ENCODE measurements around the gene ARIH1.
"Not testable (repeated sequence)": the region's sequence is repeated elsewhere in the genome, so short reads cannot be mapped to it uniquely, and the experiment has no call there.

ARIH1 gene

GRCh38 chr15:72614810-72615532, 140.8 kb downstream of the ARIH1 start:
- no peak overlapping the region for H3K4me3 Mint-ChIP-seq
- no peaks in the 10 kb centered on the region for H3K9me3 Mint-ChIP-seq
- H3K36me3 Mint-ChIP-seq: no peaks in the 10 kb centered on the region
- H3K27ac Mint-ChIP-seq: no peak overlapping the region
- CTCF ChIA-PET: no interaction called here
- peaks cover 10% of the 10 kb centered on the region for H3K4me1 Mint-ChIP-seq
- no peak for DNase-seq
- H3K27me3 Mint-ChIP-seq: peaks cover 4% of the 10 kb centered on the region

GRCh38 chr15:72615533-72616233, 141.6 kb downstream of the ARIH1 start:
- not testable (repeated sequence) for H3K9me3 Mint-ChIP-seq, H3K4me3 Mint-ChIP-seq, H3K27ac Mint-ChIP-seq

GRCh38 chr15:72616491-72617210, 142.5 kb downstream of the ARIH1 start:
- Mint-ChIP-seq H3K4me1 (peaks cover 10% of the 10 kb centered on the region), H3K9me3 (no peaks in the 10 kb centered on the region), H3K36me3 (no peaks in the 10 kb centered on the region), H3K27ac (no peak overlapping the region), H3K4me3 (no peak overlapping the region), H3K27me3 (peaks cover 4% of the 10 kb centered on the region)
- CTCF ChIA-PET: interaction anchor here (0.6 to 2.0 kb wide), 2 partner anchors 16 to 18 kb away, joined by 5 to 6 read pairs; no protein-coding TSS in a partner anchor
- DNase-seq: no peak

More at GRCh38 chr15:72615533-72616233, 141.6 kb downstream of the ARIH1 start:
- H3K36me3 Mint-ChIP-seq, H3K4me1 Mint-ChIP-seq, H3K27me3 Mint-ChIP-seq, CTCF ChIA-PET: not testable (repeated sequence)
- DNase-seq: peak; percentile 60

GRCh38 chr15:72623854-72624253, 149.7 kb downstream of the ARIH1 start:
- H3K4me3 Mint-ChIP-seq, H3K27me3 Mint-ChIP-seq, H3K4me1 Mint-ChIP-seq, DNase-seq, H3K27ac Mint-ChIP-seq, H3K36me3 Mint-ChIP-seq, H3K9me3 Mint-ChIP-seq: not testable (repeated sequence)
- CTCF ChIA-PET: interaction anchor here (0.9 kb wide), 1 partner anchor 24 kb away, joined by 3 read pairs; no protein-coding TSS in a partner anchor

DNA sequence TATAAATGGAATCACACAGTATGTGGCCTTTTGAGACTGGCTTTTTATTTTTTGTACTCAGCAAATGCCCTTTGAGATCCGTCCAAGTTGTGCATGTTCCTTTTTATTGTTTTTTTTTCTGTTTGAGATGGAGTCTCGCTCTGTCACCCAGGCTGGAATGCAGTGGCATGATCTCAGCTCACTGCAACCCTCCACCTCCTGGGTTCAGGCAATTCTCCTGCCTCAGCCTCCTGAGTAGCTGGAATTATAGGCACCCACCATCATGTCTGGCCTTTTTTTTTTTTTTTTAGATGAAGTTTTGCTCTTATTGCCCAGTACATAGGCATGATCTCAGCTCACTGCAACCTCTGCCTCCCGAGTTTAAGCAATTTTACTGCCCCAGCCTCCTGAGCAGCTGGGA, 152.0 kb downstream of the ARIH1 start:
- DNase-seq, H3K36me3 Mint-ChIP-seq, H3K27ac Mint-ChIP-seq: not testable (repeated sequence)

DNA sequence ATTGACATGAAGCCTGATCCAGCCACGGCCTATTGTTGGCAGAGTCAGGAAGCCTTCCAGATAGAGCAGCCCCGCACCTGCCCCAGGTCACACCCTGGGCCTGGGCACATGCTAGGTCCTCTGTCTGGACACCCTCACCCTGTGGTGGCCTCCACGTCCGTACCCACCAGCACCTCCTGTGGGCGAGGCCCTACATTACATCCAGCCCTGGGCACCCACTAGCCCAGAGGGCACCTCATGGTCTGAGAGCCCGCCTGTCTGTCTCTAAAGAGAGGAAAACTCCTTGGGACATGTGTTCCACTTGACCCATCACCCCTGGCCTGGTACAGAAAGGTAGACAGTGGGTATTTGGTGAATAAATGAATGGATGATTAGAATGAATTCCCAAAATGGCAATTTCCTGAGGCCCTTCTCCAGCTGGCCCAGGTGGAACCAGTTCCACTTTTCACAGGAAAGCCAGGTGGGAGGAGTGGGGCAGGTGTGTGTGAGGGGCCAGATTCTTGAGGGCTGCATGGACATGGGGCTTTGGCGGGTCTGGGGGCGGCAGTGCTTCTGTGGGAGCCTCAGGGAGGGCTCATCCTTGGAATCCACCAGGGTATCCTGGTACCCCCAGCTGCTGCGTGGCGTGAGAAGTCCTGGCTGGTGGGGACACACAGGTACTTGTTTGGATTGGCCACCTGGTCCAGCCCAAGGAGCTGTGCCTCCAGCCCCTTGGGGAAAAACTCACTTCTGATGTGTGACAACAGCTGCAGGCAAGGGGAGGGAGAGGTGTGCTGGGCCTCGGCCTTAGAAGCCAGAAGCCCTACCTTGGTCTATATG, 154.3 kb downstream of the ARIH1 start:
- H3K27me3 Mint-ChIP-seq, H3K27ac Mint-ChIP-seq, H3K9me3 Mint-ChIP-seq, H3K36me3 Mint-ChIP-seq, CTCF ChIA-PET, H3K4me3 Mint-ChIP-seq, H3K4me1 Mint-ChIP-seq: not testable (repeated sequence)
- DNase-seq: peak; percentile 38

More for the DNA sequence above, 152.0 kb downstream of the ARIH1 start:
- H3K9me3 Mint-ChIP-seq, CTCF ChIA-PET, H3K4me3 Mint-ChIP-seq, H3K4me1 Mint-ChIP-seq, H3K27me3 Mint-ChIP-seq: not testable (repeated sequence)

GRCh38 chr15:72629068-72629570, 155.0 kb downstream of the ARIH1 start:
- not testable (repeated sequence) for H3K4me1 Mint-ChIP-seq, H3K27me3 Mint-ChIP-seq, DNase-seq, H3K9me3 Mint-ChIP-seq, H3K4me3 Mint-ChIP-seq, H3K36me3 Mint-ChIP-seq
- H3K27ac Mint-ChIP-seq: peak overlapping the region; percentile 49
- CTCF ChIA-PET: interaction anchor here (1.4 kb wide), 1 partner anchor 29 kb away, joined by 3 read pairs; no protein-coding TSS in a partner anchor

- CTCF ChIA-PET, H3K27ac Mint-ChIP-seq, H3K27me3 Mint-ChIP-seq: not testable (repeated sequence)
Observed at GRCh38 chr15:72636519-72637282, 162.6 kb downstream of the ARIH1 start.

GRCh38 chr15:72639759-72640483, 165.8 kb downstream of the ARIH1 start:
- H3K4me3 Mint-ChIP-seq, H3K27ac Mint-ChIP-seq, H3K36me3 Mint-ChIP-seq, H3K9me3 Mint-ChIP-seq, CTCF ChIA-PET, DNase-seq, H3K27me3 Mint-ChIP-seq, H3K4me1 Mint-ChIP-seq: not testable (repeated sequence)

More at GRCh38 chr15:72636519-72637282, 162.6 kb downstream of the ARIH1 start:
- H3K9me3 Mint-ChIP-seq, H3K36me3 Mint-ChIP-seq, H3K4me1 Mint-ChIP-seq: not testable (repeated sequence)
- peak; percentile 78 for DNase-seq
- peak overlapping the region; percentile 26 for H3K4me3 Mint-ChIP-seq

GRCh38 chr15:72642271-72642670, 168.1 kb downstream of the ARIH1 start:
- H3K27ac Mint-ChIP-seq, H3K9me3 Mint-ChIP-seq, H3K4me3 Mint-ChIP-seq, H3K4me1 Mint-ChIP-seq, DNase-seq, CTCF ChIA-PET, H3K36me3 Mint-ChIP-seq, H3K27me3 Mint-ChIP-seq: not testable (repeated sequence)

GRCh38 chr15:72648631-72649253, 174.6 kb downstream of the ARIH1 start:
- DNase-seq, H3K27me3 Mint-ChIP-seq, CTCF ChIA-PET, H3K9me3 Mint-ChIP-seq, H3K4me3 Mint-ChIP-seq, H3K36me3 Mint-ChIP-seq, H3K4me1 Mint-ChIP-seq, H3K27ac Mint-ChIP-seq: not testable (repeated sequence)

All from activated naive CD4-positive, alpha-beta T cell treated with anti-CD3 and anti-CD28 coated beads, Interleukin-2, amount 10 ng/mL, durations not matched to agents 7 days and 5 days (primary cell).